ENCODE results near the gene CCM2. TPM values are rescaled to one million over a fixed set of nuclear protein-coding genes. Genes with fewer than 3 reads are reported as not detected.
"Not testable (repeated sequence)": the region's sequence is repeated elsewhere in the genome, so short reads cannot be mapped to it uniquely, and the experiment has no call there.

The CCM2 gene
- total and polyA plus RNA-seq, 2 experiments from 2014 or later = 24.9 to 40.1 TPM

- not testable (repeated sequence) for H3K27me3 ChIP-seq (ENCODE audit: insufficient read depth); H3K9me2 ChIP-seq (ENCODE audit: insufficient read depth); H3K27ac ChIP-seq (ENCODE audit: low read depth); H3K4me3 Mint-ChIP-seq; H3F3A ChIP-seq (replicated peaks; ENCODE audit: low read depth); H3K36me3 Mint-ChIP-seq (ENCODE audit: low read depth); H3K4me2 ChIP-seq; DNase-seq (ENCODE audit: low spot score); H3K4me1 Mint-ChIP-seq; H3K36me3 ChIP-seq (ENCODE audit: insufficient read depth); H3K9me3 Mint-ChIP-seq; H2AFZ ChIP-seq; H3K4me3 ChIP-seq; H3K27ac Mint-ChIP-seq; ATAC-seq; H4K20me1 ChIP-seq (replicated peaks; ENCODE audit: insufficient read depth)
- peaks cover 11% of the 10 kb centered on the region for H3K27me3 Mint-ChIP-seq (ENCODE audit: insufficient read depth, low read depth, poor library complexity)
- peaks cover 21% of the 10 kb centered on the region for H3K79me2 ChIP-seq (replicated peaks; ENCODE audit: insufficient read depth)
- peaks cover 10% of the 10 kb centered on the region; the same call in 1 of the 2 replicates for H3K4me1 ChIP-seq (ENCODE audit: insufficient read depth)
Measured at GRCh38 chr7:45114257-45114656, 114.3 kb downstream of the CCM2 start.

GRCh38 chr7:45114926-45115325, 114.9 kb downstream of the CCM2 start:
- Histone ChIP-seq H3K4me3 (no peak overlapping the region), H3F3A (replicated peaks; ENCODE audit: low read depth) (0 out of 2 replicates have a peak, but pooled peaks cover 6% of the 10 kb centered on the region), H3K4me1 (ENCODE audit: insufficient read depth) (peaks cover 10% of the 10 kb centered on the region; the same call in 1 of the 2 replicates), H2AFZ (no peak overlapping the region), H4K20me1 (replicated peaks; ENCODE audit: insufficient read depth) (0 out of 2 replicates have a peak, but pooled peaks cover 4% of the 10 kb centered on the region), H3K9me2 (ENCODE audit: insufficient read depth) (no peaks in the 10 kb centered on the region), H3K4me2 (no peak overlapping the region), H3K27me3 (ENCODE audit: insufficient read depth) (peaks cover 3% of the 10 kb centered on the region; the same call in 1 of the 2 replicates), H3K27ac (ENCODE audit: low read depth) (no peak overlapping the region), H3K36me3 (ENCODE audit: insufficient read depth) (no peaks in the 10 kb centered on the region), H3K79me2 (replicated peaks; ENCODE audit: insufficient read depth) (peaks cover 14% of the 10 kb centered on the region)
- Mint-ChIP-seq H3K36me3 (ENCODE audit: low read depth) (peaks cover 7% of the 10 kb centered on the region; the same call in 2 of the 3 replicates), H3K9me3 (no peaks in the 10 kb centered on the region; the same call in 1 of the 3 replicates), H3K4me1 (peaks cover 8% of the 10 kb centered on the region; the same call in 2 of the 3 replicates), H3K27me3 (ENCODE audit: insufficient read depth, low read depth, poor library complexity) (peaks cover 11% of the 10 kb centered on the region), H3K4me3 (no peak overlapping the region), H3K27ac (no peak overlapping the region)
- no peak for ATAC-seq
- DNase-seq (ENCODE audit: low spot score) = no peak
- TF ChIP-seq ZNF114 (CRISPR knock-in tag; IDR thresholded peaks at IDR 0.05) (no peak), STAT1 (IDR thresholded peaks at IDR 0.05; ENCODE audit: unreplicated experiment) (no peak), CREB1 (CRISPR knock-in tag; IDR thresholded peaks at IDR 0.05; ENCODE audit: low read depth) (no peak), ZNF331 (CRISPR knock-in tag; IDR thresholded peaks at IDR 0.05; ENCODE audit: low read depth) (no peak), JUNB (IDR thresholded peaks at IDR 0.05; ENCODE audit: unreplicated experiment) (no peak), EZH2phosphoT487 (IDR thresholded peaks at IDR 0.05; ENCODE audit: unreplicated experiment) (no peak), EZH2 (IDR thresholded peaks at IDR 0.05; ENCODE audit: low read depth, unreplicated experiment) (no peak)
- TF ChIP-seq, protein P1, sequence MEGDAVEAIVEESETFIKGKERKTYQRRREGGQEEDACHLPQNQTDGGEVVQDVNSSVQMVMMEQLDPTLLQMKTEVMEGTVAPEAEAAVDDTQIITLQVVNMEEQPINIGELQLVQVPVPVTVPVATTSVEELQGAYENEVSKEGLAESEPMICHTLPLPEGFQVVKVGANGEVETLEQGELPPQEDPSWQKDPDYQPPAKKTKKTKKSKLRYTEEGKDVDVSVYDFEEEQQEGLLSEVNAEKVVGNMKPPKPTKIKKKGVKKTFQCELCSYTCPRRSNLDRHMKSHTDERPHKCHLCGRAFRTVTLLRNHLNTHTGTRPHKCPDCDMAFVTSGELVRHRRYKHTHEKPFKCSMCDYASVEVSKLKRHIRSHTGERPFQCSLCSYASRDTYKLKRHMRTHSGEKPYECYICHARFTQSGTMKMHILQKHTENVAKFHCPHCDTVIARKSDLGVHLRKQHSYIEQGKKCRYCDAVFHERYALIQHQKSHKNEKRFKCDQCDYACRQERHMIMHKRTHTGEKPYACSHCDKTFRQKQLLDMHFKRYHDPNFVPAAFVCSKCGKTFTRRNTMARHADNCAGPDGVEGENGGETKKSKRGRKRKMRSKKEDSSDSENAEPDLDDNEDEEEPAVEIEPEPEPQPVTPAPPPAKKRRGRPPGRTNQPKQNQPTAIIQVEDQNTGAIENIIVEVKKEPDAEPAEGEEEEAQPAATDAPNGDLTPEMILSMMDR (conservative IDR thresholded peaks at IDR 0.05; ENCODE audit: low read depth in 2 of 2) = no peak
- TF ChIP-seq, protein P2, sequence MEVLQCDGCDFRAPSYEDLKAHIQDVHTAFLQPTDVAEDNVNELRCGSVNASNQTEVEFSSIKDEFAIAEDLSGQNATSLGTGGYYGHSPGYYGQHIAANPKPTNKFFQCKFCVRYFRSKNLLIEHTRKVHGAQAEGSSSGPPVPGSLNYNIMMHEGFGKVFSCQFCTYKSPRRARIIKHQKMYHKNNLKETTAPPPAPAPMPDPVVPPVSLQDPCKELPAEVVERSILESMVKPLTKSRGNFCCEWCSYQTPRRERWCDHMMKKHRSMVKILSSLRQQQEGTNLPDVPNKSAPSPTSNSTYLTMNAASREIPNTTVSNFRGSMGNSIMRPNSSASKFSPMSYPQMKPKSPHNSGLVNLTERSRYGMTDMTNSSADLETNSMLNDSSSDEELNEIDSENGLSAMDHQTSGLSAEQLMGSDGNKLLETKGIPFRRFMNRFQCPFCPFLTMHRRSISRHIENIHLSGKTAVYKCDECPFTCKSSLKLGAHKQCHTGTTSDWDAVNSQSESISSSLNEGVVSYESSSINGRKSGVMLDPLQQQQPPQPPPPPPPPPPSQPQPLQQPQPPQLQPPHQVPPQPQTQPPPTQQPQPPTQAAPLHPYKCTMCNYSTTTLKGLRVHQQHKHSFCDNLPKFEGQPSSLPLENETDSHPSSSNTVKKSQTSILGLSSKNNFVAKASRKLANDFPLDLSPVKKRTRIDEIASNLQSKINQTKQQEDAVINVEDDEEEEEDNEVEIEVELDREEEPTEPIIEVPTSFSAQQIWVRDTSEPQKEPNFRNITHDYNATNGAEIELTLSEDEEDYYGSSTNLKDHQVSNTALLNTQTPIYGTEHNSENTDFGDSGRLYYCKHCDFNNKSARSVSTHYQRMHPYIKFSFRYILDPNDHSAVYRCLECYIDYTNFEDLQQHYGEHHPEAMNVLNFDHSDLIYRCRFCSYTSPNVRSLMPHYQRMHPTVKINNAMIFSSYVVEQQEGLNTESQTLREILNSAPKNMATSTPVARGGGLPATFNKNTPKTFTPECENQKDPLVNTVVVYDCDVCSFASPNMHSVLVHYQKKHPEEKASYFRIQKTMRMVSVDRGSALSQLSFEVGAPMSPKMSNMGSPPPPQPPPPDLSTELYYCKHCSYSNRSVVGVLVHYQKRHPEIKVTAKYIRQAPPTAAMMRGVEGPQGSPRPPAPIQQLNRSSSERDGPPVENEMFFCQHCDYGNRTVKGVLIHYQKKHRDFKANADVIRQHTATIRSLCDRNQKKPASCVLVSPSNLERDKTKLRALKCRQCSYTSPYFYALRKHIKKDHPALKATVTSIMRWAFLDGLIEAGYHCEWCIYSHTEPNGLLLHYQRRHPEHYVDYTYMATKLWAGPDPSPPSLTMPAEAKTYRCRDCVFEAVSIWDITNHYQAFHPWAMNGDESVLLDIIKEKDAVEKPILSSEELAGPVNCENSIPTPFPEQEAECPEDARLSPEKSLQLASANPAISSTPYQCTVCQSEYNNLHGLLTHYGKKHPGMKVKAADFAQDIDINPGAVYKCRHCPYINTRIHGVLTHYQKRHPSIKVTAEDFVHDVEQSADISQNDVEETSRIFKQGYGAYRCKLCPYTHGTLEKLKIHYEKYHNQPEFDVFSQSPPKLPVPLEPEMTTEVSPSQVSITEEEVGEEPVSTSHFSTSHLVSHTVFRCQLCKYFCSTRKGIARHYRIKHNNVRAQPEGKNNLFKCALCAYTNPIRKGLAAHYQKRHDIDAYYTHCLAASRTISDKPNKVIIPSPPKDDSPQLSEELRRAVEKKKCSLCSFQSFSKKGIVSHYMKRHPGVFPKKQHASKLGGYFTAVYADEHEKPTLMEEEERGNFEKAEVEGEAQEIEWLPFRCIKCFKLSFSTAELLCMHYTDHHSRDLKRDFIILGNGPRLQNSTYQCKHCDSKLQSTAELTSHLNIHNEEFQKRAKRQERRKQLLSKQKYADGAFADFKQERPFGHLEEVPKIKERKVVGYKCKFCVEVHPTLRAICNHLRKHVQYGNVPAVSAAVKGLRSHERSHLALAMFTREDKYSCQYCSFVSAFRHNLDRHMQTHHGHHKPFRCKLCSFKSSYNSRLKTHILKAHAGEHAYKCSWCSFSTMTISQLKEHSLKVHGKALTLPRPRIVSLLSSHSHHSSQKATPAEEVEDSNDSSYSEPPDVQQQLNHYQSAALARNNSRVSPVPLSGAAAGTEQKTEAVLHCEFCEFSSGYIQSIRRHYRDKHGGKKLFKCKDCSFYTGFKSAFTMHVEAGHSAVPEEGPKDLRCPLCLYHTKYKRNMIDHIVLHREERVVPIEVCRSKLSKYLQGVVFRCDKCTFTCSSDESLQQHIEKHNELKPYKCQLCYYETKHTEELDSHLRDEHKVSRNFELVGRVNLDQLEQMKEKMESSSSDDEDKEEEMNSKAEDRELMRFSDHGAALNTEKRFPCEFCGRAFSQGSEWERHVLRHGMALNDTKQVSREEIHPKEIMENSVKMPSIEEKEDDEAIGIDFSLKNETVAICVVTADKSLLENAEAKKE (CRISPR knock-in tag; IDR thresholded peaks at IDR 0.05) = no peak
- TF ChIP-seq, protein P3, sequence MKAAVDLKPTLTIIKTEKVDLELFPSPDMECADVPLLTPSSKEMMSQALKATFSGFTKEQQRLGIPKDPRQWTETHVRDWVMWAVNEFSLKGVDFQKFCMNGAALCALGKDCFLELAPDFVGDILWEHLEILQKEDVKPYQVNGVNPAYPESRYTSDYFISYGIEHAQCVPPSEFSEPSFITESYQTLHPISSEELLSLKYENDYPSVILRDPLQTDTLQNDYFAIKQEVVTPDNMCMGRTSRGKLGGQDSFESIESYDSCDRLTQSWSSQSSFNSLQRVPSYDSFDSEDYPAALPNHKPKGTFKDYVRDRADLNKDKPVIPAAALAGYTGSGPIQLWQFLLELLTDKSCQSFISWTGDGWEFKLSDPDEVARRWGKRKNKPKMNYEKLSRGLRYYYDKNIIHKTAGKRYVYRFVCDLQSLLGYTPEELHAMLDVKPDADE (IDR thresholded peaks at IDR 0.05) = no peak

Data from GM23338 (cell line).